Hepatocyte (in vitro differentiated cells): ENCODE data around the gene GABARAPL1. TPM values are rescaled to one million over a fixed set of nuclear protein-coding genes. Genes with fewer than 3 reads are reported as not detected.

ENCODE experiments used
- DNase-seq: peaks from one replicate; pipeline ENCODE4 v3.0.0-alpha.2; 2016; ENCODE audit warnings: low spot score
- H2AFZ ChIP-seq: fragments of 200-600 bp; sonication (generic); 2 replicates; pipeline ENCODE4 v1.6.0; 2016; ENCODE audit warnings: antibody characterized with exemption, mild to moderate bottlenecking
- H3K27ac ChIP-seq: fragments of 200-600 bp; sonication (generic); 2 replicates; pipeline ENCODE4 v1.5.1; 2016; ENCODE audit warnings: mild to moderate bottlenecking
- H3K27me3 ChIP-seq: fragments of 200-600 bp; sonication (generic); 2 replicates; pipeline ENCODE4 v1.6.1; 2016
- H3K36me3 ChIP-seq: fragments of 200-600 bp; sonication (generic); replicated peaks from 2 replicates; pipeline ENCODE4 v1.5.1; 2016; ENCODE audit warnings: low read depth; ENCODE audit not compliant: insufficient read depth
- H3K4me1 ChIP-seq: fragments of 200-600 bp; sonication (generic); 2 replicates; pipeline ENCODE4 v1.5.1; 2016; ENCODE audit warnings: mild to moderate bottlenecking, moderate library complexity; ENCODE audit not compliant: insufficient read depth
- H3K4me2 ChIP-seq: fragments of 200-600 bp; sonication (generic); 2 replicates; pipeline ENCODE4 v1.6.0; 2016
- H3K4me3 ChIP-seq: fragments of 200-600 bp; sonication (generic); 2 replicates; pipeline ENCODE4 v1.5.1; 2016; ENCODE audit warnings: mild to moderate bottlenecking
- H3K79me2 ChIP-seq: fragments of 200-600 bp; sonication (generic); 2 replicates; pipeline ENCODE4 v1.6.0; 2017; ENCODE audit warnings: mild to moderate bottlenecking
- H3K9me2 ChIP-seq: fragments of 200-600 bp; sonication (generic); replicated peaks from 2 replicates; pipeline ENCODE4 v1.6.0; 2017; ENCODE audit warnings: mild to moderate bottlenecking; ENCODE audit not compliant: insufficient read depth
- H3K9me3 ChIP-seq: fragments of 200-600 bp; sonication (generic); 2 replicates; pipeline ENCODE4 v1.5.1; 2016; ENCODE audit warnings: low read depth, mild to moderate bottlenecking
- H4K20me1 ChIP-seq: fragments of 200-600 bp; sonication (generic); 2 replicates; pipeline ENCODE4 v1.6.0; 2016; ENCODE audit warnings: mild to moderate bottlenecking; ENCODE audit not compliant: insufficient read depth, poor library complexity, severe bottlenecking
- EZH2 ChIP-seq: fragments of 200-600 bp; sonication (generic); IDR thresholded peaks from 2 replicates; pipeline ENCODE4 v1.6.1; 2016; ENCODE audit warnings: antibody characterized with exemption, mild to moderate bottlenecking, borderline replicate concordance
- EZH2phosphoT487 ChIP-seq: fragments of 200-600 bp; sonication (generic); IDR thresholded peaks from one replicate; pipeline ENCODE4 v1.6.1; 2018; ENCODE audit warnings: antibody characterized with exemption, mild to moderate bottlenecking, low read depth, moderate library complexity; ENCODE audit not compliant: unreplicated experiment, severe bottlenecking
- WGBS: methylation state at CpG from one replicate; pipeline ENCODE4 v1.1.6; 2016; ENCODE audit warnings: low lambda C conversion rate; ENCODE audit errors: missing lambda C conversion rate; 5-methylcytosine and 5-hydroxymethylcytosine counted together
- polyA plus RNA-seq: library from polyadenylated mRNA; unstranded; fragments of >200 nt; fragmentation: Nextera tagmentation; extraction: Ambion mirVana; gene quantifications from 2 replicates; pipeline ENCODE4 v1.2.1, GENCODE V29; 2016
- total RNA-seq: library from RNA; depleted of rRNA; stranded (reverse); fragments of >200 nt; gene quantifications from 2 replicates; pipeline ENCODE4 v1.2.3, GENCODE V29; 2014
- TF ChIP-seq, protein P1 (sequence below): fragments of 200-600 bp; sonication (generic); IDR thresholded peaks from 2 replicates; pipeline ENCODE4 v1.5.1; 2016; ENCODE audit warnings: antibody characterized with exemption, mild to moderate bottlenecking; ENCODE audit not compliant: poor library complexity

The GABARAPL1 gene
- total and polyA plus RNA-seq, 2 experiments from 2014 or later, result 77.7 to 93.5 TPM

DNA sequence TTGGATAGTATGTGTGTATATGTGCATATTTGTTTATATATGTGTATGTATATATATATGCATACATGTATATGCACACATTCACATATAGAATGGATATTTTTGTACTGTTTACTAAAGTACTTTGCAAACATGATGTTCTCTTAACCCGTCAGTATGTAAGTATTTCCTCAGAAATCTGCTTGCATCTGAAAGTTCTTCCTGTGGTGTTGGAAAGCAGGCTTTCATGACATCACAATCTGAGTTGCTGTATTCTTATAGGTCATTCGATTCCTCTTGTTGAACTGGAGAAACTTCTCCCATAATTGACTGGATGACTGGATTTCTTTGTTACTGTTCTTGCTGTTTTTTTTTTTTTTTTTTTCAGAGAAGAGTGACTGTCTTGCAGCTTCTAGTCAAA lies 29.1 kb downstream of the GABARAPL1 start:
- Histone ChIP-seq H3K79me2 (no peaks in the 10 kb centered on the region), H3K9me2 (no peaks in the 10 kb centered on the region), H3K4me1 (no peaks in the 10 kb centered on the region), H3K27me3 (no peaks in the 10 kb centered on the region), H3K36me3 (no peaks in the 10 kb centered on the region), H3K9me3 (no peaks in the 10 kb centered on the region), H2AFZ (no peak overlapping the region), H3K4me3 (no peak overlapping the region), H3K4me2 (no peak overlapping the region), H3K27ac (no peak overlapping the region), H4K20me1 (no peaks in the 10 kb centered on the region)
- TF ChIP-seq, protein P1, sequence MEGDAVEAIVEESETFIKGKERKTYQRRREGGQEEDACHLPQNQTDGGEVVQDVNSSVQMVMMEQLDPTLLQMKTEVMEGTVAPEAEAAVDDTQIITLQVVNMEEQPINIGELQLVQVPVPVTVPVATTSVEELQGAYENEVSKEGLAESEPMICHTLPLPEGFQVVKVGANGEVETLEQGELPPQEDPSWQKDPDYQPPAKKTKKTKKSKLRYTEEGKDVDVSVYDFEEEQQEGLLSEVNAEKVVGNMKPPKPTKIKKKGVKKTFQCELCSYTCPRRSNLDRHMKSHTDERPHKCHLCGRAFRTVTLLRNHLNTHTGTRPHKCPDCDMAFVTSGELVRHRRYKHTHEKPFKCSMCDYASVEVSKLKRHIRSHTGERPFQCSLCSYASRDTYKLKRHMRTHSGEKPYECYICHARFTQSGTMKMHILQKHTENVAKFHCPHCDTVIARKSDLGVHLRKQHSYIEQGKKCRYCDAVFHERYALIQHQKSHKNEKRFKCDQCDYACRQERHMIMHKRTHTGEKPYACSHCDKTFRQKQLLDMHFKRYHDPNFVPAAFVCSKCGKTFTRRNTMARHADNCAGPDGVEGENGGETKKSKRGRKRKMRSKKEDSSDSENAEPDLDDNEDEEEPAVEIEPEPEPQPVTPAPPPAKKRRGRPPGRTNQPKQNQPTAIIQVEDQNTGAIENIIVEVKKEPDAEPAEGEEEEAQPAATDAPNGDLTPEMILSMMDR, result no peak
- TF ChIP-seq EZH2phosphoT487 (no peak), EZH2 (no peak)
- DNase-seq, result no peak
- WGBS, result 76% methylated on average over 2 of the region's 2 CpGs

DNA sequence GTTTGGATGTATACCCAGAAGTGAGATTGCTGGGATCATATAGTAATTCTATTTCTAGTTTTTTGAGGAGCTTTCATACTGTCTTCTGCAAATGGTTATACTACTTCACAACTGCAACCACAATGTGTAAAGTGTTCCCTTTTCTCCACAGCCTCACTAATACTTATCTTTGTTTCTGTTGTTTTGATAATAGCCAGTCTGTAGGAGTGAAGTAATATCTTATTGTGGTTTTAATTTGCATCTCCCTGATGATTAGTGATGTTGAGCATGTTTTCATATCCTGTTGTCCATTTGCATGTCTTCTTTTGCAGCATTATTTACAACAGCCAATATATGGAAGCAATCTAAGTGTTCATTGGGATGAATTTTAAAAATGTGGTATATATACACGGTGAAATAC lies 29.9 kb downstream of the GABARAPL1 start:
- Histone ChIP-seq H3K79me2 (no peaks in the 10 kb centered on the region), H3K27ac (no peak overlapping the region), H3K4me2 (no peak overlapping the region), H3K36me3 (no peaks in the 10 kb centered on the region), H3K9me3 (no peaks in the 10 kb centered on the region), H2AFZ (no peak overlapping the region), H3K27me3 (no peaks in the 10 kb centered on the region), H3K9me2 (no peaks in the 10 kb centered on the region), H3K4me1 (no peaks in the 10 kb centered on the region), H3K4me3 (no peak overlapping the region), H4K20me1 (no peaks in the 10 kb centered on the region)
- TF ChIP-seq EZH2phosphoT487 (no peak), EZH2 (no peak)
- TF ChIP-seq, protein P1, result no peak
- WGBS, result 79% methylated on average over 1 of the region's 1 CpG
- no peak for DNase-seq

DNA sequence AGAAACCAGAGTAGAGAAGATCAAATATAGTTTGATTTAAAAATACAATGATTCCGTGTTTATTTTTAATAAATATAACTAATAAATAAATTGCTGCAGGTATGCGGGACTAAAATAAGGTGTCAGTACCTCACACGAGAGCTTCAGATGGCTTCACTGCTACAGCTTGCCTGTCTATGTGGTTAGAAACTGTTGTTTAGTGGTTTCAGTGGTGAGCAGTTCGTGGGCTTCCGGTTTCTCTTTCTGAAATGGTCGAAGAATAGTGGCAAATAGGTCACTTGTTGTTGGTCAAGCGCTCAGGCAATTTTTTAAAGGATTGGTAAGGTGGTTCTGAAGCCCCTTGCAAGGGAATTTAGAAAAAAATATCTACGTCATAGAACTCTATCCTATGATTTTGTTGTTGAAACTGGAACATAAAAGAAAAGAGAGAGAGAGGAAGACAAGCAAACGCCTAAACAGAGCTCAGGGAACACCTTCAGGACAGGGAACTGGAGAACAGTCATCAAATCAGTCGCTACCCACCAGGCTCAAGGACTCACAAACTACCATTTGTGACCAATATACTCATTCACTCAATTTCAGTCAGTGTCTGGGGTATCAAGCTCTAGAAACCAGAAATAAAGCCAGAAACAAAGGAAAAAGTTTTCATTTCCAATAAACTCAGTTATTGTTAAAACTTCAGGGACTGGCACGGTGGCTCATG lies 31.3 kb downstream of the GABARAPL1 start:
- no peak overlapping the region for H2AFZ ChIP-seq
- no peak overlapping the region for H3K4me3 ChIP-seq
- no peak overlapping the region for H3K27ac ChIP-seq
- no peaks in the 10 kb centered on the region for H3K9me3 ChIP-seq
- H4K20me1 ChIP-seq, result no peaks in the 10 kb centered on the region
- no peaks in the 10 kb centered on the region for H3K36me3 ChIP-seq
- WGBS, result 92% methylated on average over 11 of the region's 11 CpGs
- no peaks in the 10 kb centered on the region for H3K4me1 ChIP-seq
- no peak overlapping the region for H3K4me2 ChIP-seq
- TF ChIP-seq EZH2 (no peak), EZH2phosphoT487 (no peak)
- TF ChIP-seq, protein P1, result no peak
- H3K9me2 ChIP-seq, result no peaks in the 10 kb centered on the region
- no peaks in the 10 kb centered on the region for H3K27me3 ChIP-seq
- no peaks in the 10 kb centered on the region for H3K79me2 ChIP-seq
- no peak for DNase-seq
